Measurements from ENCODE around the gene CDX2.
"Not testable (repeated sequence)": the region's sequence is repeated elsewhere in the genome, so short reads cannot be mapped to it uniquely, and the experiment has no call there.

Gene CDX2

GRCh38 chr13:27967736-27968315 is 1.3 kb downstream of the CDX2 start:
- TF ChIP-seq CTCF (IDR thresholded peaks at IDR 0.05; ENCODE audit: low read depth, low read length) = no peak

GRCh38 chr13:27967203-27967735 is 1.8 kb downstream of the CDX2 start:
- no peak overlapping the region for H3K4me3 ChIP-seq (ENCODE audit: low read depth, low read length)
- TF ChIP-seq CTCF (IDR thresholded peaks at IDR 0.05; ENCODE audit: low read depth, low read length) = no peak

More at GRCh38 chr13:27967736-27968315, 1.3 kb downstream of the CDX2 start:
- no peak overlapping the region for H3K4me3 ChIP-seq (ENCODE audit: low read depth, low read length)

GRCh38 chr13:27966641-27967202 is 2.4 kb downstream of the CDX2 start:
- TF ChIP-seq CTCF (IDR thresholded peaks at IDR 0.05; ENCODE audit: low read depth, low read length) = no peak
- no peak overlapping the region for H3K4me3 ChIP-seq (ENCODE audit: low read depth, low read length)

- H3K4me3 ChIP-seq (ENCODE audit: low read depth, low read length) = no peak overlapping the region
- TF ChIP-seq CTCF (IDR thresholded peaks at IDR 0.05; ENCODE audit: low read depth, low read length) = no peak
Measured at GRCh38 chr13:27965740-27966640, 3.1 kb downstream of the CDX2 start.

- no peak overlapping the region for H3K4me3 ChIP-seq (ENCODE audit: low read depth, low read length)
- no peak for TF ChIP-seq CTCF (IDR thresholded peaks at IDR 0.05; ENCODE audit: low read depth, low read length)
Measured at GRCh38 chr13:27965343-27965739, 3.8 kb downstream of the CDX2 start.

DNA sequence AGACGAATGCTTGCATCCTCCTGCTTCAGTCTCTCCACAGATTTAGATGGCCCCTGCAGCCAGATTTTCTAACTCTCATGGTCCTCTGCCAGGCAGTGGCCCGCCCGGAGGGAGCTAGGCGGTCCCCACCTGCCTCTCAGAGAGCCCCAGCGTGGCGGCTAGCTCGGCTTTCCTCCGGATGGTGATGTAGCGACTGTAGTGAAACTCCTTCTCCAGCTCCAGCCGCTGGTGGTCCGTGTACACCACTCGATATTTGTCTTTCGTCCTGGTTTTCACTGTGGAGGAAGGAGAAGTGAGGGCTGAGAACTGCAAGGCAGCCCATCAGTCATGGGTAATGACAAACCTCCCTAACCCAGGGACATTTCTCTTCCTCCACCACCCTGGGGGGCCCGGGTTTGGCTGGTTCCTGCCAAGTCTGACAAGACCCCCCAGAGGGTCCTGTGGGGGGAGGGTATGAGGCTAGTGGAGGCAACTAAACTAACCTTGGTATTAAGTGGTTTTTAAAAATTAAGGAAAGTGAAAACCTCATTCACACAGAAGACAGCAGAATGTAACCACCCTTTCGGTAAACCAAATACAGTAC is 4.3 kb downstream of the CDX2 start:
- no peak for TF ChIP-seq CTCF (IDR thresholded peaks at IDR 0.05; ENCODE audit: low read depth, low read length)

GRCh38 chr13:27964206-27964605 is 4.9 kb downstream of the CDX2 start:
- H3K4me3 ChIP-seq (ENCODE audit: low read depth, low read length) = not testable (repeated sequence)

More for the DNA sequence above, 4.3 kb downstream of the CDX2 start:
- no peak overlapping the region for H3K4me3 ChIP-seq (ENCODE audit: low read depth, low read length)

Measured in WI38 (cell line).